HG03432 (cell line): ENCODE results near the gene MARK2.
A peak's percentile ranks its signal among the peaks of the same experiment; 100 is the strongest.

Experiments used
- ATAC-seq: cut with Tn5 transposase; IDR thresholded peaks from one replicate; pipeline ENCODE4 v1.9.1; 2021; ENCODE audit warnings: mild to moderate bottlenecking, moderate library complexity; ENCODE audit not compliant: unreplicated experiment

Gene MARK2

GRCh38 chr11:63920126-63920938 is 81.4 kb downstream of the MARK2 start:
- no peak for ATAC-seq

GRCh38 chr11:63920939-63921417 is 82.1 kb downstream of the MARK2 start:
- no peak for ATAC-seq

DNA sequence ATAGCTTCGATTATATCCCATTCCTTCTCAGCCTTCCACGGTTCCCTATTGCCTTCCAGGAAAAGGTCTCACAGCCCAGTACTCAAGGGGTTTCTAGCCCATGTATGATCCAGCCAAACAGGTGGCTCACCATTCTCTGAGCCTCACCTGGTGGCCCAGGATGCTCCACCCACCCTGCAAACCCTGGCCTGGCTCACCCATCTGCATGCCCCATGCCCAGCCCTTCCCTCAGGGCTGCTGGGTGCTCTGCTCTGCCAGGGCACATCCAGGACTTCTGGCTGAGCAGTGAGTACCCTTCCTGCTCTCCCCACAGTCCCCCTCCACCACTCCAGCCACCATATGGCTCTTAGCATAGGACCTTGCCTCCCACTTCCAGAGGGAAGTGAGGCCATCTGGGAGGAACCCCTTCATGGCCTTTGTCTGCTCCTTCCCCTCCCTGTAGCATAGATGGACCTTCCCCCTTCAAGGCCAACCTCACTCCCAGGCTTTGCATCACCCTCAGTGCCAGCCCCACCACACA is 83.8 kb downstream of the MARK2 start:
- ATAC-seq: no peak

DNA sequence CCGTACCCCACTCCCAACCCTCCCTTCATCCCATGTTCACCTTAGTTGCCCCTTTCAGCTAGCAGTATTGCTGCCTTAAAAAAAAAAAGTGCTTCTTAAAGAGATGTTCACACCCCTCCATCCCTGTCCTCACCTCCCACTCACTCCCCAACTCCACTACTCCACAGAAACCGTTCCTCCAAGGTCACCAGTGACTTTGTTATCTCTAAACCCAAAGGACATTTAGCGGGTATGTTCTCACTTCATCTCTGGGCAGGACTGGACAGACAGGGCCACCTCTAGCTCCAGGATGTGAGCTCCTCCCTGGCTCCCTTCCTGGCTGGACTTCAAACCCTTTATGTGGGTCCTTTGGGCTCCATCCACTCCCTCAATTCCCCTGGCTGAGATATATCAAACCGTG is 84.4 kb downstream of the MARK2 start:
- ATAC-seq: no peak

GRCh38 chr11:63929616-63930015 is 90.7 kb downstream of the MARK2 start:
- no peak for ATAC-seq

- no peak for ATAC-seq
These were observed 92.1 kb downstream of the MARK2 start for GRCh38 chr11:63931045-63931444.

DNA sequence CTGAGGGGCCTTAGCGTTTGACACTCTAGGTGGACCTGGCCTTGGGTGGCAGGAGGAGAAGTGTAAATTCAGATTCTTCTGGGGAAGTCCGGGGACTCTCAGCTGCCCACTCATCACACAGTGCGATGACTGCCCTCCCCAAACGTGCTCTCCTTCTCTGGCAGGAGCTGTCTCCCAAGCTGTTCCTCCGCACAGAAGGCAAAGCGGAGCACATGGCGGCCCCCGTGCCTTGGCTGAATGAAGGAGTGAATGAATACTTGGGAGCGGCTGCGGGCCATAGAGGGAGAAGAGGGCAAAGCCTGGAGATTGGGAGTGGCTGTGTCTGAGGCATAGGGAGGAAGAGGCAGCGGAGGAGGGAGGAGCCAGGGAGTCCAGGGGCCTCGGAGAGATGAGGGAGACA is 93.0 kb downstream of the MARK2 start:
- no peak for ATAC-seq

DNA sequence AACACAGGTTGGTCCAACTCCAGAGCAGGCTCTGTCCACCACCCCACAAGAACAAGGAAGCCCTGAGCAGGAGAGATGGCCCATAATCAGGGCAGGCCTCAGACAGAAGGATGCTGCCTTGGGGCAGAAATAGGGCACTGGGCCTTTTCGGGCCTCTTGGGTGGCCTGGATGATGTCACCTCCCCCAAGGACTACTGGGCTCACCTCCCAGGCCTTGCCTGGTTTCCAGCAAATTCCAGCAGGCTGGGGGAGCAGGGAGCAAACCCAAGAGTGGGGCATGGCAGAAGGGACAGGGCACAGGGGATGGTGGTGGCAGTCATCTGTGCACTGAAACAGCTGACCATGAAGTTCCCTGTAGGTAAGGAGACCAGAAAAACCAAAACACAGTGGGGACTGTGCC is 94.5 kb downstream of the MARK2 start:
- ATAC-seq: no peak

GRCh38 chr11:63937713-63938478 is 99.0 kb downstream of the MARK2 start:
- peak; percentile 16 for ATAC-seq

GRCh38 chr11:63938479-63939396 is 99.8 kb downstream of the MARK2 start, which contains the start of gene NAA40:
Gene NAA40 (plus strand): TSS chr11:63939002. CDS start chr11:63939097, 95 bp downstream.
- ATAC-seq: peak; percentile 90

DNA sequence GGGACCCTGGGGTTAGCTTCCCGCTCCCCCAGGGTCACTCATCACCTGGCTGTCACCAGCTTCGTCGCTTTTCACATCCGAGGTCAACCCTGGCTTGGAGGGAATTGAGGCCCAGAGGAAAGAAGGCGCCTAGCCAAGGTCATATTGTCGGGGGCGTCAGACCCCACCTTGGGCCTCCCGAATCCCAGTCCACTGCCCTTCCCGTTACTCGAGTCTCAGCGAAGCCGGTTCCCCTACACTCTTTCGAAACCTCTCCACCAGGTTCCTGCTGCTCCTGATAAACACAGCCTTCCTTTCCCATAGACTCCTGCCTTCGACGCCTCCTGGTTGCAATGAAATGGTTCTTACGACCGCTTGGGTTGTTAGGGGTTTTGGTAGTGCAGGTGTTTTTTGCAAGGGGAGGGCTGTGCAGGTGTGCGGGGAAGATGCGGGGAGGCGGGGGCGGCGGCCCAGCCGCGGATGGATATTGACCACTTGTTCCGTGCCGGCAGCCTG is 100.5 kb downstream of the MARK2 start:
- ATAC-seq: no peak

GRCh38 chr11:63940786-63941185 is 101.9 kb downstream of the MARK2 start:
- ATAC-seq: no peak

GRCh38 chr11:63941901-63942300 is 103.0 kb downstream of the MARK2 start:
- no peak for ATAC-seq

GRCh38 chr11:63942803-63943202 is 103.9 kb downstream of the MARK2 start:
- no peak for ATAC-seq

DNA sequence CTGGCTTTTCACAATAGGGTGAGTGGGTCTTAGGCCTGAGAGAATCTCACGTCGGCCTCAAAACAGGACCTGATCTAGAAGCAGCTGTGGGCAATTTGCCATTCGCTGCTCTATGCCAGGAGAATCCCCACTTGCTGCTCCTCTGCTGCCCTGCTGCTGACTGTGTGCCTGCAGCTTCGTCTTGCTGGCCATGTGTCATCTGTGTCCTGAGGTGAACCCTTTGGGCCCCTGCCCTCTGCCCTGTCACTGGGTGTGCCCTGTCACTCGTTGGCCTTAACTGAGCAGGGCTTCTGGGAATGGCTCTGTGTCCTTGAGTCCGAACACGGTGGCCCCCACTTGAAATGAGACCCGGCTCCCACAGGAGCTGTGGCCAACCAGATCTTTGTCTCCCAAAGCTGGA is 106.1 kb downstream of the MARK2 start:
- no peak for ATAC-seq

GRCh38 chr11:63945477-63946163 is 106.7 kb downstream of the MARK2 start:
- ATAC-seq: no peak

- no peak for ATAC-seq
These were observed 113.0 kb downstream of the MARK2 start for GRCh38 chr11:63951779-63952536.

DNA sequence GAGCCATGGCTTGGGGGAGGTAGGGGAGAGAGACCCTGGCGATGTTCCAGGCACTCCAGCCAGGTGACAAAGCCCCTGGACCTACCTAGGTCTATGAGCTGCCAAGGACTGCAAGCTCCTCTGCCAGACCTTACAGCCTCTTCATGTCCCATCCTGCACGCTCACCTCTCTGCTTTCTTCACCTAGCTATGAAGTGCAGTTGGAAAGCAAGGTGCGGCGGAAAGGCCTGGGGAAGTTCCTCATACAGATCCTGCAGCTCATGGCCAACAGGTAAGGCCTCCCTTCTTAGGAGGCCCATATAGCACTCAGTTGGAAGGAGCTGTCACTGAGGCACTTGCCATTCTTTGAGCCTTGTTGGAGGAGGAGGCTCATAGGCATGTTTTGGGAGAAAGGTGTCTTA is 113.7 kb downstream of the MARK2 start:
- no peak for ATAC-seq

DNA sequence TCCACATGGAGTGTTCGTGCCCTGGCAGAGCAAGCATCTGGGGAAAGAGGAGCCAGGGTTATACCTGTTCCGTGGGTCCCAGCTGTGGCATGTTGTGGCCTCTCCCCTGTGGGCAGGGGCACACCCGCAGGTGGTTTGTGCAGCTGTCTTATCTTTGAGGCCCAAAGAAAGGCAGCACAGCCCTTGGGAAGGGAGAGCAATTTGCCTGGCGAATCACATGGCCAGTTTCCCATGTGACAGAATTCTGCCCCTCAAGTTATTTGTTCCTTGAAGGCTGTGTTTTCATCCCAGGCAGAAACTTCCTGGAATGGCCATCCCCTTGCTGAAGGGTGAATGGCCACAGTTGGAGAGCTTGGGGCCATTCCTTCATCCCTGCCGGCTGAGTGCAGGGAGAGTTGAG is 119.1 kb downstream of the MARK2 start:
- no peak for ATAC-seq
